Activated T-helper 2 cell treated with anti-CD3 and anti-CD28 coated beads, Interferon-gamma antibody, Interleukin-2, Interleukin-4, amounts not matched to agents 10 μg/mL and 5 μg/mL and 100 μg/mL, durations not matched to agents 14 hours and 24 hours and 36 hours (primary cell): Measurements from ENCODE around the gene SPECC1. TPM values are rescaled to one million over a fixed set of nuclear protein-coding genes. Genes with fewer than 3 reads are reported as not detected.
A peak's percentile ranks its signal among the peaks of the same experiment; 100 is the strongest.
"Not testable (repeated sequence)": the region's sequence is repeated elsewhere in the genome, so short reads cannot be mapped to it uniquely, and the experiment has no call there.

ENCODE experiments used
- DNase-seq: peaks from one replicate; pipeline ENCODE4 v3.0.0; 2021; ENCODE audit warnings: low spot score
- H3K27ac Mint-ChIP-seq: one replicate; pipeline ENCODE4 v1.8.0; 2021; ENCODE audit warnings: mixed read lengths
- H3K27me3 Mint-ChIP-seq: one replicate; pipeline ENCODE4 v1.8.0; 2021; ENCODE audit warnings: low read depth, mixed read lengths
- H3K36me3 Mint-ChIP-seq: one replicate; pipeline ENCODE4 v1.8.0; 2021; ENCODE audit warnings: low read depth, mixed read lengths
- H3K4me1 Mint-ChIP-seq: one replicate; pipeline ENCODE4 v1.8.0; 2021; ENCODE audit warnings: low read depth, mixed read lengths
- H3K4me3 Mint-ChIP-seq: one replicate; pipeline ENCODE4 v1.8.0; 2021; ENCODE audit warnings: low read depth, mild to moderate bottlenecking, moderate library complexity, mixed read lengths
- H3K9me3 Mint-ChIP-seq: one replicate; pipeline ENCODE4 v1.8.0; 2021; ENCODE audit warnings: mixed read lengths
- intact Hi-C: fragments of 100-400 bp; cut with micrococcal nuclease; formaldehyde crosslinking; loops from one replicate; pipeline ENCODE4 v1.15.1; 2023
- total RNA-seq: library from RNA; stranded (reverse); gene quantifications from 2 replicates; pipeline ENCODE4 v1.2.3, GENCODE V29; 2022

The SPECC1 gene
- total RNA-seq, 1 donor from 2014 or later, result 6.8 TPM

DNA sequence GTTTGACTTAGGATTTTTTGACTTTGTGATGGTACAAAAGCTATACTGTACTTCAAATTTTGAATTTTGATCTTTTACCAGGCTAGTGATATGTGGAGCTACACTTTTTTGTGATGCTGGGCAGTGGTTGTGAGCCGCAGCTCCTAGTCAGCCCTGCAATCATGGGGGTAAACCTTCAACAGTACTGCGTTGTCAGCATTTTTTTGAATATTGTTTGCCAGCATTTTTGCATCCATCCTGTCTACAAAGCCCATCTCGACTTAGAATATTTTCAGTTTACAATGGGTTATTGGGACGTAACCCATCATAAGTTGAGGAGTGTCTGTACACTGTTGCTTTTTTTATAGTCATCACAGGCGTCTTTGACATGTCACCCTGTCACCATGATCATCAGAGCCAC is 142.0 kb downstream of the SPECC1 start:
- intact Hi-C loops, result no loop called here
- H3K4me1 Mint-ChIP-seq, result no peaks in the 10 kb centered on the region
- no peak overlapping the region for H3K4me3 Mint-ChIP-seq
- H3K27ac Mint-ChIP-seq, result no peak overlapping the region
- no peaks in the 10 kb centered on the region for H3K9me3 Mint-ChIP-seq
- no peaks in the 10 kb centered on the region for H3K27me3 Mint-ChIP-seq
- no peak for DNase-seq
- no peaks in the 10 kb centered on the region for H3K36me3 Mint-ChIP-seq

- no peak overlapping the region for H3K27ac Mint-ChIP-seq
- no peaks in the 10 kb centered on the region for H3K36me3 Mint-ChIP-seq
- no peaks in the 10 kb centered on the region for H3K9me3 Mint-ChIP-seq
- no peak for DNase-seq
- H3K4me1 Mint-ChIP-seq, result peaks cover 3% of the 10 kb centered on the region
- intact Hi-C loops, result no loop called here
- H3K27me3 Mint-ChIP-seq, result peaks cover 9% of the 10 kb centered on the region
- H3K4me3 Mint-ChIP-seq, result no peak overlapping the region
These were observed 144.1 kb downstream of the SPECC1 start for GRCh38 chr17:20153231-20153630.

GRCh38 chr17:20154286-20155000 is 145.3 kb downstream of the SPECC1 start:
- peaks cover 3% of the 10 kb centered on the region for H3K4me1 Mint-ChIP-seq
- intact Hi-C loops, result no loop called here
- H3K36me3 Mint-ChIP-seq, result no peaks in the 10 kb centered on the region
- no peak overlapping the region for H3K4me3 Mint-ChIP-seq
- H3K9me3 Mint-ChIP-seq, result no peaks in the 10 kb centered on the region
- DNase-seq, result no peak
- H3K27ac Mint-ChIP-seq, result no peak overlapping the region
- peaks cover 11% of the 10 kb centered on the region for H3K27me3 Mint-ChIP-seq

- no peaks in the 10 kb centered on the region for H3K9me3 Mint-ChIP-seq
- intact Hi-C loops, result loop anchor here (5.0 kb wide), 1 partner anchor 77 kb away; no protein-coding TSS in a partner anchor
- peaks cover 3% of the 10 kb centered on the region for H3K4me1 Mint-ChIP-seq
- peak; percentile 95 for DNase-seq
- H3K36me3 Mint-ChIP-seq, result no peaks in the 10 kb centered on the region
- H3K4me3 Mint-ChIP-seq, result no peak overlapping the region
- no peak overlapping the region for H3K27ac Mint-ChIP-seq
- peaks cover 12% of the 10 kb centered on the region for H3K27me3 Mint-ChIP-seq
These were observed 146.4 kb downstream of the SPECC1 start for GRCh38 chr17:20155258-20156195.

DNA sequence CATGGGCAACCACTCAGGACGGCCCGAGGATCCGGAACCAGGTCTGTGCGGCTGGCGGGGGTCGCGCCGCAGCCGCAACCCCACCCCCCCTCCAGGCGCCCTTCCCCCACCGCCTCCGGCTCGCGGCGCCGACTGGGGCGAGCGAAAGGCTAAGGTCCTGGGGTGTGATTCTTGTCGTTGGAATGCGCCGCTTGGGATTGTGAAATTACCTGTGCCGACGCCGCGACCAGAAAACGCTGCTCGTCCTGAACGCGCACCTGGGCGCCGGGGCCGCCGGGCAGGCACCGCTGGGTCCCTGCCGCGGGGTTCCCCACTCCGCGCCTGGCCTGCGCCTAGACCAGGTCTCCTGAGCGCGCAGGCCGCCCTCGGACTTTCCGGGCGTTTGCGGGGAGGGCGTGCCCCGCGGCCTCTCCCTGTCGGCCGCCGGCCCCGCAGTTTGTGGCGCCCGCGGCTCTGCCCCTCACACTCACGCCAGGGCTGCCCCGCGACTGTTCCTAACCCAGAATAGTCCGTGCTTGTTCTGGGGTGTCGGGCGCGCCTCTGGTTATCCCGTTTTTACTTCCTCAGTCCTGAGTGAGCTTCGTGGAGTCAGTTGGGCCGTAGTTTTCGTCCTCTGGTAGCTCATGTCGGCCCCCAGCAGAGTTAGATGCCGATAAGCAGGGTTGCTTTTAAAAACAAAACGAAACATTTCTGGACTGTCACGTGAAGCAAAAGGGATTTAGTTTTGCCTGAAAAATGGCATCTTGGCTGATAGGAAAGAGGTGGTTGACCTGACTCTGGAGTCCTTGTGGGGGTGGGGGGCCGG is 147.2 kb downstream of the SPECC1 start:
- Mint-ChIP-seq H3K27me3 (peaks cover 13% of the 10 kb centered on the region), H3K4me1 (peaks cover 3% of the 10 kb centered on the region), H3K36me3 (no peaks in the 10 kb centered on the region), H3K9me3 (no peaks in the 10 kb centered on the region), H3K4me3 (peak overlapping the region; percentile 73), H3K27ac (no peak overlapping the region)
- intact Hi-C loops, result loop anchor here (5.0 kb wide), 1 partner anchor 76 kb away; no protein-coding TSS in a partner anchor
- no peak for DNase-seq

- Mint-ChIP-seq H3K9me3 (no peaks in the 10 kb centered on the region), H3K4me1 (peaks cover 3% of the 10 kb centered on the region), H3K27ac (no peak overlapping the region), H3K27me3 (peaks cover 13% of the 10 kb centered on the region), H3K36me3 (no peaks in the 10 kb centered on the region), H3K4me3 (peak overlapping the region; percentile 73)
- intact Hi-C loops, result loop anchor here (5.0 kb wide), 1 partner anchor 75 kb away; no protein-coding TSS in a partner anchor
- no peak for DNase-seq
These were observed 147.8 kb downstream of the SPECC1 start for GRCh38 chr17:20157001-20157310.

- no peak for DNase-seq
- H3K9me3 Mint-ChIP-seq, result no peaks in the 10 kb centered on the region
- intact Hi-C loops, result loop anchor here (5.0 kb wide), 1 partner anchor 74 kb away; no protein-coding TSS in a partner anchor
- H3K4me3 Mint-ChIP-seq, result no peak overlapping the region
- H3K36me3 Mint-ChIP-seq, result no peaks in the 10 kb centered on the region
- peaks cover 3% of the 10 kb centered on the region for H3K4me1 Mint-ChIP-seq
- H3K27me3 Mint-ChIP-seq, result peaks cover 13% of the 10 kb centered on the region
- no peak overlapping the region for H3K27ac Mint-ChIP-seq
These were observed 149.4 kb downstream of the SPECC1 start for GRCh38 chr17:20158580-20158979.

- no peak for DNase-seq
- Mint-ChIP-seq H3K4me3 (no peak overlapping the region), H3K4me1 (peaks cover 3% of the 10 kb centered on the region), H3K27me3 (peaks cover 13% of the 10 kb centered on the region), H3K27ac (no peak overlapping the region), H3K9me3 (no peaks in the 10 kb centered on the region), H3K36me3 (no peaks in the 10 kb centered on the region)
- intact Hi-C loops, result loop anchor here (5.0 kb wide), 1 partner anchor 73 kb away; no protein-coding TSS in a partner anchor
These were observed 150.4 kb downstream of the SPECC1 start for GRCh38 chr17:20159406-20160069.

DNA sequence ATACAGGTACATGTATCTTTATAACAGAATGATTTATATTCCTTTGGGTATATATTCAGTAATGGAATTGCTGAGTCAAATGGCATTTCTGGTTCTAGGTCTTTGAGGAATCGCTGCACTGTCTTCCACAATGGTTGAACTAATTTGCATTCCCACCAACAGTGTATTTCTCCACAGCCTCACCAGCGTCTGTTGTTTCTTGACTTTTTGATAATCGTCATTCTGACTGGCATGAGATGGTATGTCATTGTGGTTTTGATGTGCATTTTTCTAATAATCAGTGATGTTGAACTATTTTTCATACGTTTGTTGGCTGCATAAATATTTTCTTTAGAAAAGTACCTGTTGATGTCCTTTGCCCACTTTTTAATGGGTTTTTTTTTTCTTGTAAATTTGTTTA is 156.4 kb downstream of the SPECC1 start:
- H3K27ac Mint-ChIP-seq, H3K4me3 Mint-ChIP-seq, H3K9me3 Mint-ChIP-seq, H3K36me3 Mint-ChIP-seq, H3K4me1 Mint-ChIP-seq, H3K27me3 Mint-ChIP-seq, DNase-seq, intact Hi-C loops: not testable (repeated sequence)

DNA sequence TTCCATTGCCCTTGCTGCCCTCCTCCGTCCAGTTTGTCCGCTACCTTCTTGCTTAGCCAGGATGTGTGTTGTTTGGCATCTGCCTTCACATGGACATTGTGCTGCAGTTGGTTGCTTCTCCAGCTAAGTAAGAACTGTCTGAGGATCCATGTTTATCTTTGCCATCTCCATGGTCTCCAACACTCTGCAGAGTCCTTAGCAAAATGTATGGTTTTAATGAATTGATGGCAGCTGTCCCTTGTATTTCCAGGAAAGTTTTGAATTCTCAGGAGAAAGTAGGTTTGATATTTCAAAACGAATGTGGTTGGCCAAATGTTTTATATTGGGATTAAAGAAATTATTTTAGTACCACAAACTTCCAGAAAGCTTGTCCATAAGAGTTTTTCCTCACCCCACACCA is 160.9 kb downstream of the SPECC1 start:
- Mint-ChIP-seq H3K4me3 (no peak overlapping the region), H3K27me3 (peaks cover 6% of the 10 kb centered on the region), H3K36me3 (no peaks in the 10 kb centered on the region), H3K27ac (no peak overlapping the region), H3K9me3 (no peaks in the 10 kb centered on the region), H3K4me1 (peaks cover 2% of the 10 kb centered on the region)
- intact Hi-C loops, result no loop called here
- no peak for DNase-seq

DNA sequence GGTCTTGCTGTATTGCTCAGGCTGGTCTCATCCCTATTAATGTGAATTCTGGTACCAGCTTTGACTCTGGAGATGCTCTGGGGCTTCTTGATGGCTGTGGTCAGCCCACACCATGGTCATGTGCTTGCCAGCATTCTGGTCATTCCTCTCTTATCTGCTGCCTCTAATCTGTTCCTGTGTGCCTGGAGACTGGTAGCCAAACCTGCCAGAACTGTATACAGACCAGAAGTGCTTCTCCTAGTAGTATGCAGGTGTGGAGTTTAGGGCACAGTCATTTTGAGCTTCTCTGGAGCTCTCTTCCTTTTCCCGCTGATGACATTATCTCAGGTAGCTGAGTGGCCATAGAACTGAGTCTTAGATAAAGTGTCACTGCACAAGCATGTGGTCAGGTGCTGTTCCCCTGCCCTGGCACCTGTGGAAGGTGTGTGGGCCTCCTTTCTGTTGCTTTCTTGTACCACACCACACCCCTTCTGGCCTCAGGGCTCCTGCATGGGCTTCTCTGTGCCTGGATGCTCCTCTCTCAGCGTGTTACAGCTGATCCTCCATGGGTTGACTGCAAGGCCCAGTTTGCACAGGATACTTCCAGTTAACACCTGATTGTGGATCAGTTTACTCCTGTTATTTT is 162.7 kb downstream of the SPECC1 start:
- Mint-ChIP-seq H3K27me3 (peaks cover 7% of the 10 kb centered on the region), H3K9me3 (no peaks in the 10 kb centered on the region), H3K4me1 (peaks cover 2% of the 10 kb centered on the region), H3K4me3 (no peak overlapping the region), H3K36me3 (no peaks in the 10 kb centered on the region), H3K27ac (no peak overlapping the region)
- intact Hi-C loops, result no loop called here
- DNase-seq, result no peak

DNA sequence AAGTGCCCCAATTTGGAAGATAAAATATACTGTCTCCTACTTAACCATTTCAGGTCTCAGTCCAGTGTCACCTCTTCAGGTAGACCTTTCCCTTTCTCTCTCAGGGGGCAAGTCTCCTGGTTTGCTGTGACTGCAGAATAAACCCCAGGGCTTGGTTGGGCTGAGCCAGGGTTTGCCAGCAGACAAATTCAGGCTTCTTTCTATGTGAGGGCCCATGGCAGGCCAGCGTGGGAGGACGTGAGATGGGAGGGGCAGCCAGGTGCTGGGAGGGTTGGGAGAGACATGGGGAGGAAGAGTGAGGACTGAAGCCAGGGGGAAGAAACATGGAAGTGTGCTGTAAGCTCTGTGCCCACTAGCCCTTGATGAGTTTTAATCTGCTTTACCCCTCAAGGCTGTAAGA is 163.2 kb downstream of the SPECC1 start:
- no peak overlapping the region for H3K4me3 Mint-ChIP-seq
- no peak for DNase-seq
- H3K9me3 Mint-ChIP-seq, result no peaks in the 10 kb centered on the region
- intact Hi-C loops, result no loop called here
- H3K36me3 Mint-ChIP-seq, result no peaks in the 10 kb centered on the region
- H3K27ac Mint-ChIP-seq, result no peak overlapping the region
- peaks cover 8% of the 10 kb centered on the region for H3K27me3 Mint-ChIP-seq
- H3K4me1 Mint-ChIP-seq, result peaks cover 2% of the 10 kb centered on the region
